ENCODE data around the gene TEAD3.

The TEAD3 gene

DNA sequence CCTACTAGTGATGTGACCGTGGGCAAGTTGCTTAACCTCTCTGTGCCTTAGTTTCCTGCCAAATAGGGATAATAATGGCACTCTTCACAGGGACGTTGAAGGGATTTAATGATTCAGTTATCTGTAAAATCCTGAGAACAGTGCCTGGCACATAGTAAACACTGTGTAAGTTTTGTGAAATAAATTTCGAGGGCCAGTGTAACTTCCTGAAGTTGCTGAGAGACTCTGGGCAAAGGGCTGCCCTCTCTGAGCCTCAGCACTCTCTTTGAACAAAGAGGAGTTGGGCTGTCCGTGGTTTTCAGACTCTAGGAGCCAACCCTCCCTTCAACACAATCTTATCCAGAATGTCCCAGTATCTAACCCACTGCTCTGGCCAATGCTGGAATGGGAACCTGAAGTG lies 2.5 kb upstream of the TEAD3 start:
- Histone ChIP-seq H4K20me1 (ENCODE audit: insufficient read depth, low read length) (no peaks in the 10 kb centered on the region), H2AFZ (ENCODE audit: low read length) (no peak overlapping the region), H3K36me3 (replicated peaks; ENCODE audit: insufficient read depth, low read length) (no peaks in the 10 kb centered on the region), H3K79me2 (ENCODE audit: low read length) (no peaks in the 10 kb centered on the region), H3K9ac (ENCODE audit: low read length) (no peak overlapping the region), H3F3A (ENCODE audit: insufficient read depth, low read length) (no peaks in the 10 kb centered on the region), H3K27me3 (replicated peaks; ENCODE audit: insufficient read depth, low read length) (peaks cover 24% of the 10 kb centered on the region), H3K4me2 (ENCODE audit: low read depth, low read length) (no peak overlapping the region), H3K4me1 (ENCODE audit: low read length) (no peaks in the 10 kb centered on the region), H3K27ac (ENCODE audit: low read length) (no peak overlapping the region), H3K9me3 (replicated peaks; ENCODE audit: insufficient read depth, low read length) (no peaks in the 10 kb centered on the region), H3K4me3 (ENCODE audit: low read length) (no peak overlapping the region), H3K9me2 (replicated peaks; ENCODE audit: insufficient read depth, low read length) (no peaks in the 10 kb centered on the region)
- TF ChIP-seq, protein P1, sequence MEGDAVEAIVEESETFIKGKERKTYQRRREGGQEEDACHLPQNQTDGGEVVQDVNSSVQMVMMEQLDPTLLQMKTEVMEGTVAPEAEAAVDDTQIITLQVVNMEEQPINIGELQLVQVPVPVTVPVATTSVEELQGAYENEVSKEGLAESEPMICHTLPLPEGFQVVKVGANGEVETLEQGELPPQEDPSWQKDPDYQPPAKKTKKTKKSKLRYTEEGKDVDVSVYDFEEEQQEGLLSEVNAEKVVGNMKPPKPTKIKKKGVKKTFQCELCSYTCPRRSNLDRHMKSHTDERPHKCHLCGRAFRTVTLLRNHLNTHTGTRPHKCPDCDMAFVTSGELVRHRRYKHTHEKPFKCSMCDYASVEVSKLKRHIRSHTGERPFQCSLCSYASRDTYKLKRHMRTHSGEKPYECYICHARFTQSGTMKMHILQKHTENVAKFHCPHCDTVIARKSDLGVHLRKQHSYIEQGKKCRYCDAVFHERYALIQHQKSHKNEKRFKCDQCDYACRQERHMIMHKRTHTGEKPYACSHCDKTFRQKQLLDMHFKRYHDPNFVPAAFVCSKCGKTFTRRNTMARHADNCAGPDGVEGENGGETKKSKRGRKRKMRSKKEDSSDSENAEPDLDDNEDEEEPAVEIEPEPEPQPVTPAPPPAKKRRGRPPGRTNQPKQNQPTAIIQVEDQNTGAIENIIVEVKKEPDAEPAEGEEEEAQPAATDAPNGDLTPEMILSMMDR (IDR thresholded peaks at IDR 0.05; ENCODE audit: low read length), result no peak
- TF ChIP-seq EZH2phosphoT487 (IDR thresholded peaks at IDR 0.05; ENCODE audit: low read length) (no peak), EZH2 (optimal IDR thresholded peaks at IDR 0.05; ENCODE audit: low read depth, low read length) (no peak)
- no peak for DNase-seq

GRCh38 chr6:35498422-35499067 lies 1.7 kb upstream of the TEAD3 start:
- Histone ChIP-seq H4K20me1 (ENCODE audit: insufficient read depth, low read length) (no peaks in the 10 kb centered on the region), H3F3A (ENCODE audit: insufficient read depth, low read length) (no peaks in the 10 kb centered on the region), H3K27me3 (replicated peaks; ENCODE audit: insufficient read depth, low read length) (peaks cover 24% of the 10 kb centered on the region), H3K27ac (ENCODE audit: low read length) (no peak overlapping the region), H3K4me1 (ENCODE audit: low read length) (no peaks in the 10 kb centered on the region), H3K9me3 (replicated peaks; ENCODE audit: insufficient read depth, low read length) (no peaks in the 10 kb centered on the region), H3K9ac (ENCODE audit: low read length) (no peak overlapping the region), H3K9me2 (replicated peaks; ENCODE audit: insufficient read depth, low read length) (no peaks in the 10 kb centered on the region), H3K79me2 (ENCODE audit: low read length) (no peaks in the 10 kb centered on the region), H2AFZ (ENCODE audit: low read length) (no peak overlapping the region), H3K4me3 (ENCODE audit: low read length) (no peak overlapping the region), H3K4me2 (ENCODE audit: low read depth, low read length) (peak overlapping the region; percentile 99; the same call in 1 of the 2 replicates), H3K36me3 (replicated peaks; ENCODE audit: insufficient read depth, low read length) (no peaks in the 10 kb centered on the region)
- TF ChIP-seq EZH2phosphoT487 (IDR thresholded peaks at IDR 0.05; ENCODE audit: low read length), result no peak
- TF ChIP-seq, protein P1 (IDR thresholded peaks at IDR 0.05; ENCODE audit: low read length), result no peak
- no peak for TF ChIP-seq EZH2 (optimal IDR thresholded peaks at IDR 0.05; ENCODE audit: low read depth, low read length)
- DNase-seq, result no peak

DNA sequence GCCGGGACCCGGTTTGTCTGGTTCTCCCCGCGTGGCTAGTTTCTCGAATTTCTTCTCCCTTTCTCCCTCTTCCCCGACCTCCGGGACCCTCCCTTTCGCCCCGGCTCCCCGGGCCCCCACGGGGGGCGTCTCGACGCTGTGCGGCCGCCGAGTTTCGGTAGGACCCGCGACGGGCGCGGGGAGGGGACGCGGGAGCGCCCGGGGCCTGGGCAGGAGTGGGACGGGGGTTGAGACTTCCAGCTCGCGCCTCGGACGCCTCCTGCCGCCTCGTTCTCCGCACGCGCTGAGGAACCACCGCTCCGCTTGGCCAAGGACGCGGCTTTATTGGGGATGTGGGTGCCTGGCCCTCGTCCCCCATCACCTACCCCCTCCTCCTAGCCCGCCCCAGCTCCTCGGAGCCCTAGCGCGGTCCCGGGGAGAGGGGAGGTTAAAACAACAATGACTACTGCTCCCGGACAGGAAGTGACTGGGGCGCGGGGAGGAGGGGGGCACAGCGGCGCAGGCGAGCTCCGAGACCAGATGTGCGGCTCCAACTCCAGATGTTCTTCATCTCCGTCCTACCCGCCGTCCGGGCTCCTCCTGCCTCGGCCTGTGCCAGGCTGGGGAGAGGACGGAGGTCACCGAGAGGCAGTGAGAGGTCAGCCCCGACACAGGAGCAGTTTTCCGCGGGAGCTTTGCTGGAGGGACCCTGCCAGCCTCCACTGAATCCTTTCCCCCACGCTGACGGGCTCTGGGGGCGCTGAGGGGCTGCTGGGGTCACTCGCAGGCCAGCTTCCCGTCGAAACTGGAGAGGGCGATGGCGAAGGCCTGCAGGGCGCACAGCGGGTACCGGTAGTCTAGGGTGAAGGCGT lies 917 bp upstream of the TEAD3 start:
- Histone ChIP-seq H4K20me1 (ENCODE audit: insufficient read depth, low read length) (no peaks in the 10 kb centered on the region), H3F3A (ENCODE audit: insufficient read depth, low read length) (no peaks in the 10 kb centered on the region), H3K4me2 (ENCODE audit: low read depth, low read length) (peak overlapping the region; percentile 99), H3K9ac (ENCODE audit: low read length) (peak overlapping the region; percentile 61), H3K9me2 (replicated peaks; ENCODE audit: insufficient read depth, low read length) (no peaks in the 10 kb centered on the region), H2AFZ (ENCODE audit: low read length) (peak overlapping the region; percentile 94), H3K36me3 (replicated peaks; ENCODE audit: insufficient read depth, low read length) (no peaks in the 10 kb centered on the region), H3K27ac (ENCODE audit: low read length) (no peak overlapping the region), H3K4me1 (ENCODE audit: low read length) (no peaks in the 10 kb centered on the region), H3K79me2 (ENCODE audit: low read length) (no peaks in the 10 kb centered on the region), H3K9me3 (replicated peaks; ENCODE audit: insufficient read depth, low read length) (no peaks in the 10 kb centered on the region), H3K27me3 (replicated peaks; ENCODE audit: insufficient read depth, low read length) (peaks cover 24% of the 10 kb centered on the region), H3K4me3 (ENCODE audit: low read length) (peak overlapping the region; percentile 81)
- DNase-seq, result peak; percentile 42
- no peak for TF ChIP-seq EZH2phosphoT487 (IDR thresholded peaks at IDR 0.05; ENCODE audit: low read length)
- no peak for TF ChIP-seq EZH2 (optimal IDR thresholded peaks at IDR 0.05; ENCODE audit: low read depth, low read length)
- TF ChIP-seq, protein P1 (IDR thresholded peaks at IDR 0.05; ENCODE audit: low read length), result no peak

Data from MM.1S (cell line).